OCI-LY7 (cell line): ENCODE measurements around the gene MAGIX.

ENCODE experiments used
- EZH2phosphoT487 ChIP-seq: fragments of 200-600 bp; sonication (generic); IDR thresholded peaks from 2 replicates; pipeline ENCODE4 v1.6.1; 2018; ENCODE audit warnings: low read depth, borderline replicate concordance, mild to moderate bottlenecking, mixed run types, antibody characterized with exemption, low read length, moderate library complexity, mixed read lengths
- TF ChIP-seq, protein P1 (sequence below): fragments of 200-600 bp; sonication (generic); conservative IDR thresholded peaks from 2 replicates; pipeline ENCODE4 v1.5.1; 2014; ENCODE audit warnings: mild to moderate bottlenecking, antibody characterized with exemption, low read length, moderate library complexity, mixed read lengths

GRCh38 chrX:49137492-49137891, 25.1 kb upstream of the MAGIX start:
- TF ChIP-seq, protein P1, sequence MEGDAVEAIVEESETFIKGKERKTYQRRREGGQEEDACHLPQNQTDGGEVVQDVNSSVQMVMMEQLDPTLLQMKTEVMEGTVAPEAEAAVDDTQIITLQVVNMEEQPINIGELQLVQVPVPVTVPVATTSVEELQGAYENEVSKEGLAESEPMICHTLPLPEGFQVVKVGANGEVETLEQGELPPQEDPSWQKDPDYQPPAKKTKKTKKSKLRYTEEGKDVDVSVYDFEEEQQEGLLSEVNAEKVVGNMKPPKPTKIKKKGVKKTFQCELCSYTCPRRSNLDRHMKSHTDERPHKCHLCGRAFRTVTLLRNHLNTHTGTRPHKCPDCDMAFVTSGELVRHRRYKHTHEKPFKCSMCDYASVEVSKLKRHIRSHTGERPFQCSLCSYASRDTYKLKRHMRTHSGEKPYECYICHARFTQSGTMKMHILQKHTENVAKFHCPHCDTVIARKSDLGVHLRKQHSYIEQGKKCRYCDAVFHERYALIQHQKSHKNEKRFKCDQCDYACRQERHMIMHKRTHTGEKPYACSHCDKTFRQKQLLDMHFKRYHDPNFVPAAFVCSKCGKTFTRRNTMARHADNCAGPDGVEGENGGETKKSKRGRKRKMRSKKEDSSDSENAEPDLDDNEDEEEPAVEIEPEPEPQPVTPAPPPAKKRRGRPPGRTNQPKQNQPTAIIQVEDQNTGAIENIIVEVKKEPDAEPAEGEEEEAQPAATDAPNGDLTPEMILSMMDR: no peak
- TF ChIP-seq EZH2phosphoT487: no peak
